ENCODE data around the gene LGALS9. TPM values are rescaled to one million over a fixed set of nuclear protein-coding genes. Genes with fewer than 3 reads are reported as not detected.

Gene LGALS9
- total and polyA plus RNA-seq, 2 donors (not counting 3 experiments of a cell fraction or from before 2014, with no cell fraction given), result 52.4 to 65.2 TPM

GRCh38 chr17:27582696-27583095 is 48.3 kb upstream of the LGALS9 start:
- H3K36me3 ChIP-seq (ENCODE audit: control insufficient read depth in 2 of 2, extremely low read depth in 1 of 2, insufficient read depth in 2 of 2, low read length in 2 of 2), result peaks cover 5 to 28% of the 10 kb centered on the region in 2 experiments
- intact Hi-C loops (cut with micrococcal nuclease), result no loop called here

GRCh38 chr17:27585153-27585681 is 45.8 kb upstream of the LGALS9 start:
- H3K27me3 ChIP-seq (ENCODE audit: control insufficient read depth in 2 of 2, insufficient read depth in 2 of 2, low read length in 2 of 2), result no peaks in the 10 kb centered on the region
- H3K4me3 ChIP-seq (replicated peaks in 1 of 3; ENCODE audit: insufficient read depth in 1 of 3, low read depth in 1 of 3, low read length in 3 of 3), result no peak overlapping the region
- H3K9ac ChIP-seq (replicated peaks; ENCODE audit: extremely low read depth, insufficient read depth, low read length), result no peak overlapping the region
- dilution Hi-C loops (cut with MboI; ENCODE audit: extremely low pct_ligation_motif_present, low sequenced_read_pairs), result no loop called here
- no peaks in the 10 kb centered on the region for H4K20me1 ChIP-seq (replicated peaks; ENCODE audit: control insufficient read depth, extremely low read depth, insufficient read depth, low read length)
- H3K79me2 ChIP-seq (ENCODE audit: control insufficient read depth, insufficient read depth, low read length), result peaks cover 1% of the 10 kb centered on the region
- ChIA-PET CTCF (interaction anchor here (1.4 kb wide), 1 partner anchor 16 kb away, joined by 3 read pairs; no protein-coding TSS in a partner anchor), POLR2A (no interaction called here)
- intact Hi-C loops (cut with micrococcal nuclease), result no loop called here
- no peak overlapping the region for H3K27ac ChIP-seq (ENCODE audit: insufficient read depth, low read depth, low read length)
- H2AFZ ChIP-seq (ENCODE audit: low read depth, low read length), result no peak overlapping the region
- BruUV-seq (replicated peaks), result no TSS peak
- no peaks in the 10 kb centered on the region for H3K9me3 ChIP-seq (replicated peaks; ENCODE audit: control insufficient read depth, insufficient read depth, low read length)
- H3K4me2 ChIP-seq (ENCODE audit: insufficient read depth, low read length), result no peak overlapping the region
- no peaks in the 10 kb centered on the region for H3K4me1 ChIP-seq (ENCODE audit: control insufficient read depth, extremely low read depth, insufficient read depth, low read length)
- TF ChIP-seq FOS (IDR thresholded peaks at IDR 0.05; ENCODE audit: borderline replicate concordance, insufficient read depth, low read length), result no peak
- no peak for TF ChIP-seq CTCF (IDR thresholded peaks at IDR 0.05; ENCODE audit: extremely low read depth in 1 of 2, insufficient read depth in 1 of 2, low read depth in 1 of 2, low read length in 2 of 2)
- no peak for TF ChIP-seq JUN (IDR thresholded peaks at IDR 0.05; ENCODE audit: borderline replicate concordance, insufficient read depth, insufficient read length, low read depth)
- TF ChIP-seq POLR2A (IDR thresholded peaks at IDR 0.05; ENCODE audit: low read depth, low read length), result no peak
- no peak for TF ChIP-seq MYC (IDR thresholded peaks at IDR 0.05; ENCODE audit: low read depth, low read length)
- TF ChIP-seq MAX (IDR thresholded peaks at IDR 0.05; ENCODE audit: insufficient read depth, insufficient read length), result no peak
- no peak for TF ChIP-seq GATA2 (IDR thresholded peaks at IDR 0.05; ENCODE audit: insufficient read depth, insufficient read length, low read depth, low read length)
- no peak for TF ChIP-seq EZH2 (IDR thresholded peaks at IDR 0.05; ENCODE audit: borderline replicate concordance, low read depth, low read length, severe bottlenecking)
- TF ChIP-seq POLR2AphosphoS5 (IDR thresholded peaks at IDR 0.05; ENCODE audit: insufficient read depth, low read depth, low read length), result no peak
- FAIRE-seq, result no peak
- no peak for DNase-seq (ENCODE audit: low read depth, low spot score)
- H3K9me1 ChIP-seq (replicated peaks; ENCODE audit: control insufficient read depth, extremely low read depth, insufficient read depth, low read length), result no peaks in the 10 kb centered on the region
- H3K36me3 ChIP-seq (ENCODE audit: control insufficient read depth in 2 of 2, extremely low read depth in 1 of 2, insufficient read depth in 2 of 2, low read length in 2 of 2), result peaks cover 5 to 39% of the 10 kb centered on the region in 2 experiments

More at GRCh38 chr17:27582696-27583095, 48.3 kb upstream of the LGALS9 start:
- Histone ChIP-seq H3K27me3 (ENCODE audit: control insufficient read depth in 2 of 2, insufficient read depth in 2 of 2, low read length in 2 of 2) (no peaks in the 10 kb centered on the region), H4K20me1 (replicated peaks; ENCODE audit: control insufficient read depth, extremely low read depth, insufficient read depth, low read length) (no peaks in the 10 kb centered on the region), H3K79me2 (ENCODE audit: control insufficient read depth, insufficient read depth, low read length) (peaks cover 10% of the 10 kb centered on the region), H3K27ac (ENCODE audit: insufficient read depth, low read depth, low read length) (no peak overlapping the region), H3K9me1 (replicated peaks; ENCODE audit: control insufficient read depth, extremely low read depth, insufficient read depth, low read length) (no peaks in the 10 kb centered on the region), H3K9ac (replicated peaks; ENCODE audit: extremely low read depth, insufficient read depth, low read length) (no peak overlapping the region), H3K4me1 (ENCODE audit: control insufficient read depth, extremely low read depth, insufficient read depth, low read length) (peaks cover 6% of the 10 kb centered on the region), H3K9me3 (replicated peaks; ENCODE audit: control insufficient read depth, insufficient read depth, low read length) (no peaks in the 10 kb centered on the region), H2AFZ (ENCODE audit: low read depth, low read length) (no peak overlapping the region), H3K4me2 (ENCODE audit: insufficient read depth, low read length) (no peak overlapping the region), H3K4me3 (replicated peaks in 1 of 3; ENCODE audit: insufficient read depth in 1 of 3, low read depth in 1 of 3, low read length in 3 of 3) (no peak overlapping the region)
- TF ChIP-seq POLR2A (IDR thresholded peaks at IDR 0.05; ENCODE audit: low read depth, low read length) (no peak), FOS (IDR thresholded peaks at IDR 0.05; ENCODE audit: borderline replicate concordance, insufficient read depth, low read length) (no peak), MAX (IDR thresholded peaks at IDR 0.05; ENCODE audit: insufficient read depth, insufficient read length) (no peak), JUN (IDR thresholded peaks at IDR 0.05; ENCODE audit: borderline replicate concordance, insufficient read depth, insufficient read length, low read depth) (no peak)
- ChIA-PET CTCF (no interaction called here), POLR2A (no interaction called here)
- dilution Hi-C loops (cut with MboI; ENCODE audit: extremely low pct_ligation_motif_present, low sequenced_read_pairs), result no loop called here
- no TSS peak for BruUV-seq (replicated peaks)
- DNase-seq (ENCODE audit: low read depth, low spot score) (no peak), FAIRE-seq (no peak)

Data from endothelial cell of umbilical vein (primary cell).